ENCODE measurements around the gene APEH. TPM values are rescaled to one million over a fixed set of nuclear protein-coding genes. Genes with fewer than 3 reads are reported as not detected.

Gene APEH
- total RNA-seq, 1 experiment from 2014 or later: 273 TPM

DNA sequence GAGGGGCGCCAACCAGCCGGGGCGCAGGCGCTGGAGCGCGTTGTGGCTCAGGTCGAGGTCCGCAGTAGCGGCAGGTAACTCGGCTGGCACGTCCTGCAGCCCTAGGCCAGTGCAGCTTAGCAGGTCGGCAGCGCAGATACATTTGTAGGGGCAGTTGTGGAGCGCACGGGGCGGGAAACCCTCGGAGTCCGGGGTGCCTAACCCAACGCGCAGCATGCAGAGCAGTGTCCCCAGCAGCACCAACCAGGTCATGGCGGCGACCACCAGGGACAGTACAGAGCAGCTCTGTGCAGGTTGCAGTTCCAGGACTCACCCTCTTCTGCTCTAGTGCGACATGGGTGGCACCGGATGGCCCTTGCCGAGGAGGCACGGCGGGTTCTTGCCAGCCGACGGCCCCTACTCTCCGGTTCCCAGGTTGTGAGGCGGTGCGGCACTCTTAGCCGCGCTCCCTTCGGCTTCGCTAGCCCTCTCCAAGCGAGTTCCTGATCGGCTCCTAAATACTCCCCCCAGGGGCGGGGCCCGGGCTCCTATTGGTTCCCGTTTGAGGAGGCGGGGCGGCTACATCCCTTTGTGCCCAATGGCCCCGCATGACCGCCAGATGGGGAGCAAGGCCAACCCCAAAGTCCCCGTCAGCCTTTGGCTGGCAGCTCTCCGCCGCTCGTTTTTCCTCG is 45.2 kb downstream of the APEH start, which contains the start of gene AMIGO3:
AMIGO3 (minus strand) TSS at position 471 of the 671 bp plus-strand sequence; CDS start at position 252, 219 bp downstream.
- Mint-ChIP-seq H3K9me3 (no peaks in the 10 kb centered on the region), H3K4me1 (peaks cover 13% of the 10 kb centered on the region), H3K4me3 (peak within 1 kb of the TSS; percentile 92), H3K36me3 (peaks cover 12% of the 10 kb centered on the region), H3K27me3 (ENCODE audit: low read depth) (no peaks in the 10 kb centered on the region), H3K27ac (peak within 1 kb of the TSS; percentile 92)
- DNase-seq (ENCODE audit: low spot score) (peak; percentile 98), ATAC-seq (peak; percentile 66)
- ChIA-PET POLR2A (interaction anchor here (0.6 to 2.0 kb wide), 6 partner anchors 16 to 241 kb away, joined by 3 to 7 read pairs (median 6); partner anchors contain the start of gene IP6K1), CTCF (interaction anchor here (0.5 to 4.4 kb wide), 25 partner anchors 9 to 1230 kb away, joined by 3 to 45 read pairs (median 4); partner anchors contain the start of genes INKA1 and IP6K1)
- TF ChIP-seq, protein P1, sequence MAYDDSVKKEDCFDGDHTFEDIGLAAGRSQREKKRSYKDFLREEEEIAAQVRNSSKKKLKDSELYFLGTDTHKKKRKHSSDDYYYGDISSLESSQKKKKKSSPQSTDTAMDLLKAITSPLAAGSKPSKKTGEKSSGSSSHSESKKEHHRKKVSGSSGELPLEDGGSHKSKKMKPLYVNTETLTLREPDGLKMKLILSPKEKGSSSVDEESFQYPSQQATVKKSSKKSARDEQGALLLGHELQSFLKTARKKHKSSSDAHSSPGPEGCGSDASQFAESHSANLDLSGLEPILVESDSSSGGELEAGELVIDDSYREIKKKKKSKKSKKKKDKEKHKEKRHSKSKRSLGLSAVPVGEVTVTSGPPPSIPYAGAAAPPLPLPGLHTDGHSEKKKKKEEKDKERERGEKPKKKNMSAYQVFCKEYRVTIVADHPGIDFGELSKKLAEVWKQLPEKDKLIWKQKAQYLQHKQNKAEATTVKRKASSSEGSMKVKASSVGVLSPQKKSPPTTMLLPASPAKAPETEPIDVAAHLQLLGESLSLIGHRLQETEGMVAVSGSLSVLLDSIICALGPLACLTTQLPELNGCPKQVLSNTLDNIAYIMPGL (CRISPR knock-in tag; IDR thresholded peaks at IDR 0.05): peak; percentile 83
- TF ChIP-seq TEAD4 (CRISPR knock-in tag; IDR thresholded peaks at IDR 0.05) (no peak), TP53 (CRISPR knock-in tag; IDR thresholded peaks at IDR 0.05) (peak; percentile 73), ZNF423 (CRISPR knock-in tag; IDR thresholded peaks at IDR 0.05) (no peak), JAZF1 (CRISPR knock-in tag; IDR thresholded peaks at IDR 0.05) (no peak), JUN (CRISPR knock-in tag; IDR thresholded peaks at IDR 0.05) (0 out of 2 replicates have a peak, but pooled peaks have one; percentile 89), FOXJ3 (CRISPR knock-in tag; IDR thresholded peaks at IDR 0.05; ENCODE audit: borderline replicate concordance) (no peak), CBFB (CRISPR knock-in tag; IDR thresholded peaks at IDR 0.05; ENCODE audit: low read depth) (no peak), ZNF671 (CRISPR knock-in tag; IDR thresholded peaks at IDR 0.05) (peak; percentile 65; the same call in 1 of the 2 replicates), RELA (CRISPR knock-in tag; IDR thresholded peaks at IDR 0.05; ENCODE audit: borderline replicate concordance) (no peak; the same call in 1 of the 2 replicates), ZNF219 (CRISPR knock-in tag; IDR thresholded peaks at IDR 0.05; ENCODE audit: borderline replicate concordance) (no peak), ZNF232 (CRISPR knock-in tag; IDR thresholded peaks at IDR 0.05) (peak; percentile 78), ESRRA (CRISPR knock-in tag; IDR thresholded peaks at IDR 0.05; ENCODE audit: borderline replicate concordance) (no peak)
- TF ChIP-seq, protein P2, sequence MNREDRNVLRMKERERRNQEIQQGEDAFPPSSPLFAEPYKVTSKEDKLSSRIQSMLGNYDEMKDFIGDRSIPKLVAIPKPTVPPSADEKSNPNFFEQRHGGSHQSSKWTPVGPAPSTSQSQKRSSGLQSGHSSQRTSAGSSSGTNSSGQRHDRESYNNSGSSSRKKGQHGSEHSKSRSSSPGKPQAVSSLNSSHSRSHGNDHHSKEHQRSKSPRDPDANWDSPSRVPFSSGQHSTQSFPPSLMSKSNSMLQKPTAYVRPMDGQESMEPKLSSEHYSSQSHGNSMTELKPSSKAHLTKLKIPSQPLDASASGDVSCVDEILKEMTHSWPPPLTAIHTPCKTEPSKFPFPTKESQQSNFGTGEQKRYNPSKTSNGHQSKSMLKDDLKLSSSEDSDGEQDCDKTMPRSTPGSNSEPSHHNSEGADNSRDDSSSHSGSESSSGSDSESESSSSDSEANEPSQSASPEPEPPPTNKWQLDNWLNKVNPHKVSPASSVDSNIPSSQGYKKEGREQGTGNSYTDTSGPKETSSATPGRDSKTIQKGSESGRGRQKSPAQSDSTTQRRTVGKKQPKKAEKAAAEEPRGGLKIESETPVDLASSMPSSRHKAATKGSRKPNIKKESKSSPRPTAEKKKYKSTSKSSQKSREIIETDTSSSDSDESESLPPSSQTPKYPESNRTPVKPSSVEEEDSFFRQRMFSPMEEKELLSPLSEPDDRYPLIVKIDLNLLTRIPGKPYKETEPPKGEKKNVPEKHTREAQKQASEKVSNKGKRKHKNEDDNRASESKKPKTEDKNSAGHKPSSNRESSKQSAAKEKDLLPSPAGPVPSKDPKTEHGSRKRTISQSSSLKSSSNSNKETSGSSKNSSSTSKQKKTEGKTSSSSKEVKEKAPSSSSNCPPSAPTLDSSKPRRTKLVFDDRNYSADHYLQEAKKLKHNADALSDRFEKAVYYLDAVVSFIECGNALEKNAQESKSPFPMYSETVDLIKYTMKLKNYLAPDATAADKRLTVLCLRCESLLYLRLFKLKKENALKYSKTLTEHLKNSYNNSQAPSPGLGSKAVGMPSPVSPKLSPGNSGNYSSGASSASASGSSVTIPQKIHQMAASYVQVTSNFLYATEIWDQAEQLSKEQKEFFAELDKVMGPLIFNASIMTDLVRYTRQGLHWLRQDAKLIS (CRISPR knock-in tag; IDR thresholded peaks at IDR 0.05; ENCODE audit: borderline replicate concordance): peak; percentile 53; the same call in 1 of the 2 replicates
- TF ChIP-seq, protein P3, sequence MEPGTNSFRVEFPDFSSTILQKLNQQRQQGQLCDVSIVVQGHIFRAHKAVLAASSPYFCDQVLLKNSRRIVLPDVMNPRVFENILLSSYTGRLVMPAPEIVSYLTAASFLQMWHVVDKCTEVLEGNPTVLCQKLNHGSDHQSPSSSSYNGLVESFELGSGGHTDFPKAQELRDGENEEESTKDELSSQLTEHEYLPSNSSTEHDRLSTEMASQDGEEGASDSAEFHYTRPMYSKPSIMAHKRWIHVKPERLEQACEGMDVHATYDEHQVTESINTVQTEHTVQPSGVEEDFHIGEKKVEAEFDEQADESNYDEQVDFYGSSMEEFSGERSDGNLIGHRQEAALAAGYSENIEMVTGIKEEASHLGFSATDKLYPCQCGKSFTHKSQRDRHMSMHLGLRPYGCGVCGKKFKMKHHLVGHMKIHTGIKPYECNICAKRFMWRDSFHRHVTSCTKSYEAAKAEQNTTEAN (CRISPR knock-in tag; IDR thresholded peaks at IDR 0.05): 0 out of 2 replicates have a peak, but pooled peaks have one; percentile 1
- TF ChIP-seq, protein P4, sequence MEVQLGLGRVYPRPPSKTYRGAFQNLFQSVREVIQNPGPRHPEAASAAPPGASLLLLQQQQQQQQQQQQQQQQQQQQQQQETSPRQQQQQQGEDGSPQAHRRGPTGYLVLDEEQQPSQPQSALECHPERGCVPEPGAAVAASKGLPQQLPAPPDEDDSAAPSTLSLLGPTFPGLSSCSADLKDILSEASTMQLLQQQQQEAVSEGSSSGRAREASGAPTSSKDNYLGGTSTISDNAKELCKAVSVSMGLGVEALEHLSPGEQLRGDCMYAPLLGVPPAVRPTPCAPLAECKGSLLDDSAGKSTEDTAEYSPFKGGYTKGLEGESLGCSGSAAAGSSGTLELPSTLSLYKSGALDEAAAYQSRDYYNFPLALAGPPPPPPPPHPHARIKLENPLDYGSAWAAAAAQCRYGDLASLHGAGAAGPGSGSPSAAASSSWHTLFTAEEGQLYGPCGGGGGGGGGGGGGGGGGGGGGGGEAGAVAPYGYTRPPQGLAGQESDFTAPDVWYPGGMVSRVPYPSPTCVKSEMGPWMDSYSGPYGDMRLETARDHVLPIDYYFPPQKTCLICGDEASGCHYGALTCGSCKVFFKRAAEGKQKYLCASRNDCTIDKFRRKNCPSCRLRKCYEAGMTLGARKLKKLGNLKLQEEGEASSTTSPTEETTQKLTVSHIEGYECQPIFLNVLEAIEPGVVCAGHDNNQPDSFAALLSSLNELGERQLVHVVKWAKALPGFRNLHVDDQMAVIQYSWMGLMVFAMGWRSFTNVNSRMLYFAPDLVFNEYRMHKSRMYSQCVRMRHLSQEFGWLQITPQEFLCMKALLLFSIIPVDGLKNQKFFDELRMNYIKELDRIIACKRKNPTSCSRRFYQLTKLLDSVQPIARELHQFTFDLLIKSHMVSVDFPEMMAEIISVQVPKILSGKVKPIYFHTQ (CRISPR knock-in tag; IDR thresholded peaks at IDR 0.05): no peak
- TF ChIP-seq, protein P5, sequence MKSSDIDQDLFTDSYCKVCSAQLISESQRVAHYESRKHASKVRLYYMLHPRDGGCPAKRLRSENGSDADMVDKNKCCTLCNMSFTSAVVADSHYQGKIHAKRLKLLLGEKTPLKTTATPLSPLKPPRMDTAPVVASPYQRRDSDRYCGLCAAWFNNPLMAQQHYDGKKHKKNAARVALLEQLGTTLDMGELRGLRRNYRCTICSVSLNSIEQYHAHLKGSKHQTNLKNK (CRISPR knock-in tag; IDR thresholded peaks at IDR 0.05): peak; percentile 76
- TF ChIP-seq, protein P6, sequence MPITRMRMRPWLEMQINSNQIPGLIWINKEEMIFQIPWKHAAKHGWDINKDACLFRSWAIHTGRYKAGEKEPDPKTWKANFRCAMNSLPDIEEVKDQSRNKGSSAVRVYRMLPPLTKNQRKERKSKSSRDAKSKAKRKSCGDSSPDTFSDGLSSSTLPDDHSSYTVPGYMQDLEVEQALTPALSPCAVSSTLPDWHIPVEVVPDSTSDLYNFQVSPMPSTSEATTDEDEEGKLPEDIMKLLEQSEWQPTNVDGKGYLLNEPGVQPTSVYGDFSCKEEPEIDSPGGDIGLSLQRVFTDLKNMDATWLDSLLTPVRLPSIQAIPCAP (CRISPR knock-in tag; IDR thresholded peaks at IDR 0.05): peak; percentile 32; the same call in 1 of the 2 replicates
- TF ChIP-seq, protein P7, sequence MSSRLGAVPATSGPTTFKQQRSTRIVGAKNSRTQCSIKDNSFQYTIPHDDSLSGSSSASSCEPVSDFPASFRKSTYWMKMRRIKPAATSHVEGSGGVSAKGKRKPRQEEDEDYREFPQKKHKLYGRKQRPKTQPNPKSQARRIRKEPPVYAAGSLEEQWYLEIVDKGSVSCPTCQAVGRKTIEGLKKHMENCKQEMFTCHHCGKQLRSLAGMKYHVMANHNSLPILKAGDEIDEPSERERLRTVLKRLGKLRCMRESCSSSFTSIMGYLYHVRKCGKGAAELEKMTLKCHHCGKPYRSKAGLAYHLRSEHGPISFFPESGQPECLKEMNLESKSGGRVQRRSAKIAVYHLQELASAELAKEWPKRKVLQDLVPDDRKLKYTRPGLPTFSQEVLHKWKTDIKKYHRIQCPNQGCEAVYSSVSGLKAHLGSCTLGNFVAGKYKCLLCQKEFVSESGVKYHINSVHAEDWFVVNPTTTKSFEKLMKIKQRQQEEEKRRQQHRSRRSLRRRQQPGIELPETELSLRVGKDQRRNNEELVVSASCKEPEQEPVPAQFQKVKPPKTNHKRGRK (CRISPR knock-in tag; IDR thresholded peaks at IDR 0.05; ENCODE audit: borderline replicate concordance): no peak
- TF ChIP-seq, protein P8, sequence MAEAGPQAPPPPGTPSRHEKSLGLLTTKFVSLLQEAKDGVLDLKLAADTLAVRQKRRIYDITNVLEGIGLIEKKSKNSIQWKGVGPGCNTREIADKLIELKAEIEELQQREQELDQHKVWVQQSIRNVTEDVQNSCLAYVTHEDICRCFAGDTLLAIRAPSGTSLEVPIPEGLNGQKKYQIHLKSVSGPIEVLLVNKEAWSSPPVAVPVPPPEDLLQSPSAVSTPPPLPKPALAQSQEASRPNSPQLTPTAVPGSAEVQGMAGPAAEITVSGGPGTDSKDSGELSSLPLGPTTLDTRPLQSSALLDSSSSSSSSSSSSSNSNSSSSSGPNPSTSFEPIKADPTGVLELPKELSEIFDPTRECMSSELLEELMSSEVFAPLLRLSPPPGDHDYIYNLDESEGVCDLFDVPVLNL (CRISPR knock-in tag; IDR thresholded peaks at IDR 0.05; ENCODE audit: borderline replicate concordance, low read depth): no peak
- TF ChIP-seq, protein P9, sequence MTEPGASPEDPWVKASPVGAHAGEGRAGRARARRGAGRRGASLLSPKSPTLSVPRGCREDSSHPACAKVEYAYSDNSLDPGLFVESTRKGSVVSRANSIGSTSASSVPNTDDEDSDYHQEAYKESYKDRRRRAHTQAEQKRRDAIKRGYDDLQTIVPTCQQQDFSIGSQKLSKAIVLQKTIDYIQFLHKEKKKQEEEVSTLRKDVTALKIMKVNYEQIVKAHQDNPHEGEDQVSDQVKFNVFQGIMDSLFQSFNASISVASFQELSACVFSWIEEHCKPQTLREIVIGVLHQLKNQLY (CRISPR knock-in tag; IDR thresholded peaks at IDR 0.05): no peak
